Myometrial cell (primary cell): ENCODE data around the gene GFOD2. TPM values are rescaled to one million over a fixed set of nuclear protein-coding genes. Genes with fewer than 3 reads are reported as not detected.

Source experiments
- total RNA-seq: library from RNA; depleted of rRNA; stranded (reverse); fragments of >200 nt; gene quantifications from 2 replicates; pipeline ENCODE4 v1.2.3, GENCODE V29; 2015

GFOD2 gene, protein sequence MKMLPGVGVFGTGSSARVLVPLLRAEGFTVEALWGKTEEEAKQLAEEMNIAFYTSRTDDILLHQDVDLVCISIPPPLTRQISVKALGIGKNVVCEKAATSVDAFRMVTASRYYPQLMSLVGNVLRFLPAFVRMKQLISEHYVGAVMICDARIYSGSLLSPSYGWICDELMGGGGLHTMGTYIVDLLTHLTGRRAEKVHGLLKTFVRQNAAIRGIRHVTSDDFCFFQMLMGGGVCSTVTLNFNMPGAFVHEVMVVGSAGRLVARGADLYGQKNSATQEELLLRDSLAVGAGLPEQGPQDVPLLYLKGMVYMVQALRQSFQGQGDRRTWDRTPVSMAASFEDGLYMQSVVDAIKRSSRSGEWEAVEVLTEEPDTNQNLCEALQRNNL
- total RNA-seq: 9.7 and 12.4 TPM in 2 replicates

DNA sequence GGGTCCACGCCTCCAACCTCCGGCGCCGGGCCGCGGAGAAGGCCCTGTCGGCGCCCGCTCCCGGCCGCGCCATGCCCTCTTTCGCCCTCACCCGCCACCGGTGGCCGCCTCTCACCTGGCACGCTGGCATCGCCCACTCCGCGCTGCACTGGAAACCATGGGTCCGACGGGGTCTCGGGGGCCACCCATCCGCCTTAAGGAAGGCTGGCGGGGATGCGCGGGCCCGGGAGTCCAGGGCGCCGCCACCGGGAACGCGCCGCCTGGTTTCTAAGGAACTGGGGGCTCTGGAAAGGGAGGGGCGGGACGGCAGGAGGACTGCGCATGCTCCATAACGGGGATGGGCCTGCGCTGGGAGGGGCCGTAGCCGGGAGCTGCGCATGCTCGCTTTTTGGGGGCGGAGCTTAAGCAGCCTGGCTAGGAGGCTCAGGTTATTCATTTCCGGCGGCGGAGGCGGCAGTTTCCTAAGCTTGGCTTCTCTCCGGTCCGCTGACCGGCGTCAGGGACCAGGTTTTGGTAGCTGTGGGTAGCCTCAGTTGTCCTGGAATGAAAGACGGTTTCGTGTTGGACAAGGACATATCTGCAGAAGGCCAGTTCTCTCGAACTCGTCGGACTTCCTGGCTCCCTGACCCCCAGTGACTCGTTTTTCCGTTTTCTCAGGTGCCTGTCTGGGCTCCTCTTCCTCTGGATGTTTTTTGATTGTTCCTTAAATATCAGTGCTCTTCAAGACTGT lies at the start of gene GFOD2:
Gene GFOD2, minus strand, starts transcription at position 269 of the 730 bp plus-strand sequence. CDS start 33,601 bp downstream, outside the sequence.

DNA sequence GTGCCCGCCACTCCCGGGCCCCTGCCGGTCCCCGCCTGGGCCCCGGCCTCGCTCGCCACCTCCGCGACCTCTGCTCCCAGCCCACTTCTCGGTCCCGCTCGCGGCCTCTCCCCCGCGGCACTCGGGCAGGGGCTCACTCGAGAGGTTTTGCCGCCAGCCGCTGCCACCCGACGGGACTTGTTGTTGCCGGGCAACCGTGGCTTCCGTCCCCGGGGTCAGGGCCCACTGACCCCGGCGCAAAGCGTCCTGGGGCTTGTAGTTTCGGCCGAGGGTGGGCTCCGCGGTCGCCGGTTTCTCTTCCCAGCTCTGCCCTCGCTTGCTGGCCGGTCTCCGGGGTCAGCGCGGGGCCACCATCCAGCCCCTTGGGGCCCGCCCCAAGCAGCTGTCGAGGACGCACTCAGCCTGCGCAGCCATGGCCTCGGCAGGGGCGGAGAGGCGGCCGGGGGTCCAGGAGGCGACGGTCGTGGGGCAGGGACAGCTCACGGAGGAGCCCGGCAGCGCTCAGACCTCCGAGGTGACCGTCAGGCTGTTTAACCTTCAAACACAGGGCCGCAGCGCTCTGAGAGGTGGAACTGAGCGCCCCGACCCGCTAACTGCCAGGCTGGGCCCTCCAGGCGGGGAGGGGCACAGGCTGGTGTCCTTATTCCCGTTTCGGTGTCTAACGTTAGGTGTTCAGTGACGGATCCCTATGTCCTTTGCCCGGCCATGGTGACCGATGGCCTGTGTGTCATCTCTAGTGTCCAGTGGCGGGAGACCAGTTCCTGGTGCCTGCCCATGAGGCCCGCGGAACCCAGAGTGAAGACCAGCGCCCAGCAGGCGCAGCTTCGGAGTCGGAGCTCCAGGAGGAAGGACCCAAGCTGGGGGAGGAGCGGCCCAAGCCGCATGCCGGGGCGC lies 52.3 kb downstream of the GFOD2 start, which contains the start of the genes C16orf86 and ENKD1:
Gene C16orf86, plus strand, starts transcription at position 256 of the 894 bp plus-strand sequence. Its CDS starts 157 bp downstream, at position 413.
Gene ENKD1, minus strand, starts transcription at position 192 of the 894 bp plus-strand sequence. CDS start 308 bp downstream, outside the sequence.

DNA sequence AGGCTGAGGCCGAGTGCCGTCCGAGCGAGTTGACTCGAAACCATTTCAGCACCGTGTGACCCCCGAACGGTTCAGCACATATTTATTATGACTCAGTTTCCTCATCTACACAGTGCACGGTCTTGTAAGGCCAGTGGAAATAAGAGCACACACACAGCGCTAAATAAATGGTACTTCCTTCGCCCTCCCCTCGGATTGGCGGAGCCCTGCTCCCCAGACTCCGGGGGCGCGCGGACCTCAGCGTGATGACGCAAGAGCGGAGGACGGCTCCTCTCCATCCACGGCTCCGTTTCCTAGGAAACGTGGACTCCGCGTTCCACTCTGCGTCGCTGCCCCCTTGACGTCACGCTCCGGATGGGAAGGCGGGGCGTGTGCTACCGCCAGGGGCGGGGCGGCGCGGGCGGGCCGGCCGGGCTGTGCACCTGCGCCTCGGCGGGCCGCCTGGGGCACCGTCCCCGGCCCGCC lies 58.5 kb downstream of the GFOD2 start, which contains the start of gene PARD6A:
Gene PARD6A, plus strand, starts transcription at position 397 of the 465 bp plus-strand sequence. CDS start 79 bp downstream, outside the sequence.

DNA sequence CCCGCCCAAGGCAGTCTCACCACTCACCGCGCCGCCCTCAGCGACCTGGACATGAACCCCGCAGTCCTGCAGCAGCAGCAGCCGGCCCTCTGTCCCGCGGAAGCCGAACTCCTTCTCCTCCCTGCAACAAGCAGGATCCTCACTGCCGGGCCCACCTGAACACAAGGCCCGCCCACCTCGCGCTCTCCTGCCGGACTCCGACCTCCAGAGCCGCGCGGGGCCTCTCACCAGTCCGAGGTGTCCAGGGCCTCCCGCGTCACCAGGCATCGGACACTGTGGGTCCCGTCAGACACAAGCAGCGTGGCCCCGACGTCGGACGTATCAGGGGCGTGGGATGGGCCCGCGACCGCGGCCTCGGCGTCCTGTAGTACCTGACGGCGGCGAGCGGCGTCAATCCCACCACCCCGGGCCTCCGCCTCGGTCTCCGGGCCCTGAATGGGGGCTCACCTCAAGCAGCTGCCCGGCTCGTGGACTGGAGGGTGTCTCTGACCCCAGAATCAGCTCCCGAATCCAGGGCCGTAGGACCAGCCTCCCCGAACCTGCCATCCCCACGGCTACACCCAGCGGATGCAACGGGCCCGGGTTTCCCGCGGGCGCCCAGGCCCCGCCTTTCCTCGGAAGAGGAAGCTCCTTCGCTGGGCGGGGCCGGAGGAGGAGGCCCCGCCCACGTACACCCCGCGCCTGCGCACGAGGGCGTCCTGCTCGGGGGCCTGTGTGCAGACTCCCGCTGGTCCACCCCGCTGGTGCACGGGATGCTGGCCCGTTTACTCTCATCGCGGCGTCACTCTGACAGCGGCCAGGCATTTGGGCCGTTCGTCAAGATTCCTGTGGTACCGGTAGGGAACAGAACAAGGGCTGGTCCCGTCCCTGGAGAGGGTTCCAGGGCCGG lies 59.2 kb downstream of the GFOD2 start, which contains the start of gene ACD:
Gene ACD, minus strand, starts transcription at position 586 of the 889 bp plus-strand sequence. Its CDS starts 40 bp downstream, at position 546.

Other genes with a start within 250 kb of the GFOD2 start
- gene ATP6V0D1, start 238.2 kb downstream of the GFOD2 start, total RNA-seq: 152 and 268 TPM in 2 replicates
- gene AGRP, start 235.8 kb downstream of the GFOD2 start, total RNA-seq: not detected in 2 replicates
- gene RIPOR1, start 190.5 kb downstream of the GFOD2 start, total RNA-seq: 26.8 and 37.5 TPM in 2 replicates
- gene CTCF, start 156.8 kb downstream of the GFOD2 start, total RNA-seq: 13.5 and 19.1 TPM in 2 replicates
- 1.4 and 1.6 TPM in 2 replicates for gene CARMIL2, start 74.2 kb downstream of the GFOD2 start, total RNA-seq
- 32.0 and 38.8 TPM in 2 replicates for gene ACD, start 59.1 kb downstream of the GFOD2 start, total RNA-seq
- 0.18 and 0.86 TPM in 2 replicates for gene PARD6A, start 58.4 kb downstream of the GFOD2 start, total RNA-seq
- 15.4 and 22.5 TPM in 2 replicates for gene ENKD1, start 52.6 kb downstream of the GFOD2 start, total RNA-seq
- 8.4 and 12.4 TPM in 2 replicates for gene C16orf86, start 52.5 kb downstream of the GFOD2 start, total RNA-seq
- 3.2 and 3.5 TPM in 2 replicates for gene RANBP10, start 87.2 kb upstream of the GFOD2 start, total RNA-seq
- under 0.01 and 1.4 TPM in 2 replicates for gene TSNAXIP1, start 87.6 kb upstream of the GFOD2 start, total RNA-seq
- 23.6 and 26.9 TPM in 2 replicates for gene THAP11, start 123.0 kb upstream of the GFOD2 start, total RNA-seq
- 103 and 274 TPM in 2 replicates for gene NUTF2, start 127.6 kb upstream of the GFOD2 start, total RNA-seq
- gene CENPT, start 128.4 kb upstream of the GFOD2 start, total RNA-seq: 30.0 and 33.7 TPM in 2 replicates
- 56.0 and 59.7 TPM in 2 replicates for gene EDC4, start 153.7 kb upstream of the GFOD2 start, total RNA-seq
- 0.89 TPM in 1 of 2 replicates, not detected in the other for gene NRN1L, start 165.6 kb upstream of the GFOD2 start, total RNA-seq
- 5.8 and 8.3 TPM in 2 replicates for gene PSKH1, start 173.9 kb upstream of the GFOD2 start, total RNA-seq
- gene CTRL, start 212.5 kb upstream of the GFOD2 start, total RNA-seq: 0.53 and 0.58 TPM in 2 replicates
- 63.4 and 68.9 TPM in 2 replicates for gene PSMB10, start 217.5 kb upstream of the GFOD2 start, total RNA-seq
- gene LCAT, start 224.8 kb upstream of the GFOD2 start, total RNA-seq: 5.5 and 6.0 TPM in 2 replicates
- gene SLC12A4, start 249.3 kb upstream of the GFOD2 start, total RNA-seq: 63.6 and 116 TPM in 2 replicates